Endothelial cell of umbilical vein (primary cell): ENCODE measurements around the gene CRELD2.

ENCODE experiments used
- EZH2 ChIP-seq: IDR thresholded peaks from 2 replicates; pipeline ENCODE4 v1.6.1; 2012; ENCODE audit warnings: borderline replicate concordance, low read depth, mild to moderate bottlenecking, moderate library complexity, low read length, inconsistent platforms; ENCODE audit not compliant: severe bottlenecking
- GATA2 ChIP-seq: IDR thresholded peaks from 2 replicates; pipeline ENCODE4 v1.7.0; 2011; ENCODE audit warnings: low read depth, mild to moderate bottlenecking, moderate library complexity, mixed read lengths, low read length; ENCODE audit not compliant: insufficient read length, insufficient read depth
- POLR2A ChIP-seq: IDR thresholded peaks from 2 replicates; pipeline ENCODE4 v1.6.1; 2012; ENCODE audit warnings: low read depth, mild to moderate bottlenecking, control low read depth, low read length
- POLR2AphosphoS5 ChIP-seq: IDR thresholded peaks from 2 replicates; pipeline ENCODE4 v1.6.1; 2012; ENCODE audit warnings: low read depth, mild to moderate bottlenecking, control low read depth, low read length, moderate library complexity; ENCODE audit not compliant: insufficient read depth
- TF ChIP-seq, protein P1 (sequence below), 2 donors: IDR thresholded peaks; 1 replicate in 1 of 2; 2 replicates in 1 of 2; pipeline ENCODE4 v1.5.1; 2011; ENCODE audit warnings: low read length in 2 of 2, mild to moderate bottlenecking in 2 of 2, moderate library complexity in 2 of 2, control low read depth in 1 of 2, inconsistent platforms in 1 of 2, low read depth in 1 of 2; ENCODE audit not compliant: insufficient read depth in 1 of 2; ENCODE audit errors: extremely low read depth in 1 of 2
- TF ChIP-seq, protein P2 (sequence below): IDR thresholded peaks from 2 replicates; pipeline ENCODE4 v1.6.1; 2011; ENCODE audit not compliant: insufficient read depth, insufficient read length

DNA sequence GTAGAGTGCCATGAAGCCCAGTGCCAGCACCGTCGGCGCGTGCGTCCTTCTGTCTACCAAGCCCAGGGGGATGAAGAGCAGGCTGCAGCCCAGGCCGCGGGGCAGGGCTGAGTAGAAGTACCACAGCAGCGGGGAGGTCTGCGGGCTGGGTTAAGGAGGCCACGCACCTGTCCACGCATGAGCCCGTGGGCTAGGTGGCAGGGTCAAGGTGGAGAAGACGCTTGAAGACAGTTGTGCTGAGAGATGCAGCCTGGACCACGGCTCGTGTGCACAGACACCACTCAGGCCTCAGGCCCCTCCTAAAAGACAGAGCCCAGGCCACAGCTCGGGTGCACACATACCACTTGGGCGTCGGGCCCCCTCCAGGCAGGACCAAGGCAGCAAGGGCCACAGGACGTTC, 10.6 kb upstream of the CRELD2 start:
- TF ChIP-seq, protein P1, sequence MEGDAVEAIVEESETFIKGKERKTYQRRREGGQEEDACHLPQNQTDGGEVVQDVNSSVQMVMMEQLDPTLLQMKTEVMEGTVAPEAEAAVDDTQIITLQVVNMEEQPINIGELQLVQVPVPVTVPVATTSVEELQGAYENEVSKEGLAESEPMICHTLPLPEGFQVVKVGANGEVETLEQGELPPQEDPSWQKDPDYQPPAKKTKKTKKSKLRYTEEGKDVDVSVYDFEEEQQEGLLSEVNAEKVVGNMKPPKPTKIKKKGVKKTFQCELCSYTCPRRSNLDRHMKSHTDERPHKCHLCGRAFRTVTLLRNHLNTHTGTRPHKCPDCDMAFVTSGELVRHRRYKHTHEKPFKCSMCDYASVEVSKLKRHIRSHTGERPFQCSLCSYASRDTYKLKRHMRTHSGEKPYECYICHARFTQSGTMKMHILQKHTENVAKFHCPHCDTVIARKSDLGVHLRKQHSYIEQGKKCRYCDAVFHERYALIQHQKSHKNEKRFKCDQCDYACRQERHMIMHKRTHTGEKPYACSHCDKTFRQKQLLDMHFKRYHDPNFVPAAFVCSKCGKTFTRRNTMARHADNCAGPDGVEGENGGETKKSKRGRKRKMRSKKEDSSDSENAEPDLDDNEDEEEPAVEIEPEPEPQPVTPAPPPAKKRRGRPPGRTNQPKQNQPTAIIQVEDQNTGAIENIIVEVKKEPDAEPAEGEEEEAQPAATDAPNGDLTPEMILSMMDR (IDR thresholded peaks at IDR 0.05; ENCODE audit: extremely low read depth in 1 of 2, insufficient read depth in 1 of 2, low read depth in 1 of 2, low read length in 2 of 2) = no peak
- no peak for TF ChIP-seq GATA2
- TF ChIP-seq POLR2AphosphoS5 = no peak
- TF ChIP-seq, protein P2, sequence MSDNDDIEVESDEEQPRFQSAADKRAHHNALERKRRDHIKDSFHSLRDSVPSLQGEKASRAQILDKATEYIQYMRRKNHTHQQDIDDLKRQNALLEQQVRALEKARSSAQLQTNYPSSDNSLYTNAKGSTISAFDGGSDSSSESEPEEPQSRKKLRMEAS = no peak
- no peak for TF ChIP-seq EZH2
- TF ChIP-seq POLR2A = no peak
